ENCODE data around the gene FRAS1. TPM values are rescaled to one million over a fixed set of nuclear protein-coding genes. Genes with fewer than 3 reads are reported as not detected.

The FRAS1 gene
- total RNA-seq, 4 donors from 2014 or later, result 1.0 to 32.5 (median 3.3) TPM

GRCh38 chr4:78020677-78021076, 36.4 kb upstream of the FRAS1 start:
- intact Hi-C loops (cut with DNase I; ENCODE audit: low total_unique reads), result no loop called here
- TF ChIP-seq POLR2A (IDR thresholded peaks at IDR 0.05) (no peak), CTCF (IDR thresholded peaks at IDR 0.05) (no peak)
- no peak for DNase-seq

GRCh38 chr4:78022517-78022916, 34.6 kb upstream of the FRAS1 start:
- H3K4me1 ChIP-seq, result no peaks in the 10 kb centered on the region
- intact Hi-C loops (cut with DNase I; ENCODE audit: low total_unique reads), result no loop called here
- DNase-seq, result no peak
- no peak overlapping the region for H3K27ac ChIP-seq
- H3K9me3 ChIP-seq, result no peaks in the 10 kb centered on the region
- no peaks in the 10 kb centered on the region for H3K36me3 ChIP-seq
- no peaks in the 10 kb centered on the region for H3K27me3 ChIP-seq
- TF ChIP-seq CTCF (IDR thresholded peaks at IDR 0.05), result no peak
- no peak overlapping the region for H3K4me3 ChIP-seq

More at GRCh38 chr4:78020677-78021076, 36.4 kb upstream of the FRAS1 start:
- Histone ChIP-seq H3K36me3 (no peaks in the 10 kb centered on the region), H3K9me3 (no peaks in the 10 kb centered on the region), H3K27ac (no peak overlapping the region), H3K4me3 (no peak overlapping the region), H3K27me3 (no peaks in the 10 kb centered on the region), H3K4me1 (no peaks in the 10 kb centered on the region)

DNA sequence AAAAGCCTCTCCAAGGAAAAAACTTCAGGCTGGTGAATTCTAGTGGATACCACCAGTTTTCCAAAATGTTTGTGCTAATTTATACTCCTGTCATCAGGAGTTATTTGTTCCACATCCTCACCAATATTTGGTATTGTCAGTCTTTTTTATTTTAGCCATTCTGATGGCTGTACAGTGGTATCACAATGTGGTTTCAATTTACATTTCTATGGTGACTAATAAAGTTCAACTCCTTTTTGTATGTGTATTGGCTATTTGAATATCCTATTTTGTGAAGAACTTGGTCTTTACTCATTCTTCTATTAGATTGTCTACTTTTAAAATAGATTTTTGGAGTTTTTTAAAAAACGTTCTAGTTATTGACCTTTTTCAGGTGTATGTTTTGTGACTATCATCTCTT, 33.0 kb upstream of the FRAS1 start:
- Histone ChIP-seq H3K4me3 (no peak overlapping the region), H3K36me3 (no peaks in the 10 kb centered on the region), H3K27ac (no peak overlapping the region), H3K27me3 (no peaks in the 10 kb centered on the region), H3K9me3 (no peaks in the 10 kb centered on the region), H3K4me1 (no peaks in the 10 kb centered on the region)
- intact Hi-C loops (cut with DNase I; ENCODE audit: low total_unique reads), result no loop called here
- DNase-seq, result no peak
- TF ChIP-seq CTCF (IDR thresholded peaks at IDR 0.05) (no peak), POLR2A (IDR thresholded peaks at IDR 0.05) (no peak)

DNA sequence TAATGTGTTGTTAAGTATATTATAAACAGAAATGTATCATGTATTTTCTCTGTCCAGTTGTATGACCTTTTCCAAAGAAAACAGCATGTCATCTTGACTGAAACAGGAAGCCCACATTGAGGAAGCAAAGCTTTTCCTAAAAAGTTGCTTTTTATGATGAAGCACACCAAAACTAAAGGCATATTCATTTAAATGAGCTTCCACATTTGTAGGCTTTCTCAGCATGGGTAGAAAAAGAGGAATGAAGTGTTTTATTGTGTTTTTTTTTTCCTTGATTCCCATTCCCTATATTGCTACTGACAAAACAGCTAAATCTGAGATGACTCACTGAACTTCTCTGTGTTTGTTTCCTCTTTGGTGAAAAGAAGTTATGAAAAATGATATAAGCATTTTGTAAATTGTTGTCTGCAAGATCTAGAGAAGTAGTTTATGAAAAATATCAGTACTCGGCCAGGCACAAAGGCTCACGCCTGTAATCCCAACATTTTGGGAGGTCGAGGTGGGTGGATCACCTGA, 32.5 kb upstream of the FRAS1 start:
- H3K9me3 ChIP-seq, result no peaks in the 10 kb centered on the region
- intact Hi-C loops (cut with DNase I; ENCODE audit: low total_unique reads), result no loop called here
- H3K27ac ChIP-seq, result no peak overlapping the region
- H3K27me3 ChIP-seq, result no peaks in the 10 kb centered on the region
- no peak for DNase-seq
- H3K36me3 ChIP-seq, result no peaks in the 10 kb centered on the region
- TF ChIP-seq POLR2A (IDR thresholded peaks at IDR 0.05), result no peak
- no peak for TF ChIP-seq CTCF (IDR thresholded peaks at IDR 0.05)
- no peaks in the 10 kb centered on the region for H3K4me1 ChIP-seq
- H3K4me3 ChIP-seq, result no peak overlapping the region

DNA sequence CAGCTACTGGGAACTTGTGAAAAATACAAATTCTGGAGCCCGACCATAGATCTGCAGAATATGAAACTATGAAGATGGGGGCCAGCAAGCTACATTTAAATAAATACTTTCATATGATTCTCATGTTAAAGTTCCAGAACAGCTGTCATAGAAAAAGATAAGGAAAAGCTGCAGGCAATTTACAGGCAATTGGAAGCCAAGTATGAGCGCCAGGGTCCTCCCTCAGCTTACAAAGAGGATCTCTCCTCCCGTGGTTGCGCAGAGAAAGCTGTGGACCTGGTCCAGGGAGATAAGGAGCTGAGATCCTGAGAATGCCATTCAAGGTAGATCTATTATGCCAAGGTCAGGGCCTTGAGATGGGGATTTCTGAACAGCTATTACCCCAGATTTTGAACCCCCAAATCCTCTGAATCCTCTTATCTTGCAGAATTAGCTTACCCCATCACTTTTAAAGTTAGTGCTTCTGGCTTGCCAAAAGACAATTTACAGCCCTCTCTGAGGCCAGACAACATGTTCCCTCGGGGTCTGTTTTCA, 25.6 kb upstream of the FRAS1 start:
- Histone ChIP-seq H3K4me1 (no peaks in the 10 kb centered on the region), H3K9me3 (no peaks in the 10 kb centered on the region), H3K36me3 (no peaks in the 10 kb centered on the region), H3K27ac (no peak overlapping the region), H3K4me3 (no peak overlapping the region), H3K27me3 (no peaks in the 10 kb centered on the region)
- TF ChIP-seq POLR2A (IDR thresholded peaks at IDR 0.05) (no peak), CTCF (IDR thresholded peaks at IDR 0.05) (no peak)
- DNase-seq, result no peak
- intact Hi-C loops (cut with DNase I; ENCODE audit: low total_unique reads), result no loop called here

Data from uterus (tissue), 4 donors.